Motor neuron (in vitro differentiated cells): ENCODE data around the gene CNN1. TPM values are rescaled to one million over a fixed set of nuclear protein-coding genes. Genes with fewer than 3 reads are reported as not detected.

ENCODE experiments used
- ATAC-seq, 8 experiments: fragments of 200-7000 bp; cut with Tn5 transposase; replicated peaks in 6 of 8; 2 replicates each; pipeline ENCODE4 v1.8.0; 2021; ENCODE audit warnings: mild to moderate bottlenecking in 8 of 8, moderate library complexity in 8 of 8
- H3K27ac ChIP-seq, 2 donors: fragments of 250-450 bp; sonication (Bioruptor Pico); 2 replicates each; pipeline ENCODE4 v1.9.0; 2021; ENCODE audit warnings: antibody characterized with exemption in 2 of 2, mild to moderate bottlenecking in 2 of 2, moderate library complexity in 1 of 2
- H3K4me1 ChIP-seq, 2 donors: fragments of 250-450 bp; sonication (Bioruptor Pico); replicated peaks in 1 of 2; 2 replicates each; pipeline ENCODE4 v1.6.1; 2021; ENCODE audit warnings: antibody characterized with exemption in 2 of 2, mild to moderate bottlenecking in 2 of 2, moderate library complexity in 1 of 2
- H3K4me3 ChIP-seq, 5 donors: fragments of 250-450 bp; sonication (Bioruptor Pico); 2 replicates each; pipeline ENCODE4 v1.9.0; 2021; ENCODE audit warnings: antibody characterized with exemption in 5 of 5, mild to moderate bottlenecking in 5 of 5, moderate library complexity in 4 of 5
- WGBS, 10 experiments: fragments of 450-650 bp; shearing (Covaris generic); methylation state at CpG; one replicate each; pipeline ENCODE4 v1.0.0; 2022; 5-methylcytosine and 5-hydroxymethylcytosine counted together
- in situ Hi-C, 9 experiments: fragments of 400-800 bp; cut with MboI; loops; one replicate each; pipeline ENCODE4 v1.15.0; 2021; ENCODE audit warnings: low sequenced_read_pairs in 9 of 9, low pct_unique_long_range_greater_than_20kb in 2 of 9; ENCODE audit not compliant: unreplicated experiment in 9 of 9
- total RNA-seq, 8 experiments: library from RNA; unstranded; fragments of 300-600 nt; gene quantifications; 2 replicates each; pipeline versions ENCODE4 v1.2.3 to v1.2.4, GENCODE V29; 2022

Gene CNN1
- total RNA-seq, 8 experiments from 2014 or later: 0.55 to 11.5 (median 1.6) TPM

GRCh38 chr19:11577451-11578257 lies 39.0 kb downstream of the CNN1 start, which contains the start of gene ACP5:
Gene ACP5 (minus strand): TSS chr19:11577645. CDS start chr19:11577317, 328 bp downstream.
- peak within 1 kb of the TSS; percentile 61 to 85 for H3K27ac ChIP-seq
- peak; percentile 31 to 86 (median 82) for ATAC-seq
- in situ Hi-C loops: no loop called here
- peak within 1 kb of the TSS in 2 of 5 donors; percentile 16 to 31 for H3K4me3 ChIP-seq
- WGBS, 10 experiments: 50 to 100% (median 87%) methylated on average over 1 to 5 of the region's 18 CpGs; no CpG with 5 or more reads in 4 of the 10 experiments
- peaks cover 26 to 29% of the 10 kb centered on the region in 2 donors for H3K4me1 ChIP-seq

- H3K4me3 ChIP-seq: peak overlapping the region in 1 of 5 donors; percentile 31
Measured at GRCh38 chr19:11578258-11579142, 39.8 kb downstream of the CNN1 start.

GRCh38 chr19:11580116-11580515 lies 41.5 kb downstream of the CNN1 start:
- H3K27ac ChIP-seq: no peak overlapping the region
- no peak for ATAC-seq
- H3K4me1 ChIP-seq: peaks cover 26 to 29% of the 10 kb centered on the region in 2 donors
- WGBS, 10 experiments: 12 to 100% (median 87%) methylated on average over 1 to 4 of the region's 4 CpGs; no CpG with 5 or more reads in 2 of the 10 experiments
- H3K4me3 ChIP-seq: no peak overlapping the region
- in situ Hi-C loops: no loop called here

More at GRCh38 chr19:11578258-11579142, 39.8 kb downstream of the CNN1 start:
- WGBS, 10 experiments: 40 to 56% (median 46%) methylated on average over 3 to 7 of the region's 62 CpGs; no CpG with 5 or more reads in 7 of the 10 experiments
- H3K4me1 ChIP-seq: peaks cover 26 to 29% of the 10 kb centered on the region in 2 donors
- in situ Hi-C loops: no loop called here
- ATAC-seq: peak; percentile 12 to 74 (median 62)
- H3K27ac ChIP-seq: peak overlapping the region; percentile 61 to 85

DNA sequence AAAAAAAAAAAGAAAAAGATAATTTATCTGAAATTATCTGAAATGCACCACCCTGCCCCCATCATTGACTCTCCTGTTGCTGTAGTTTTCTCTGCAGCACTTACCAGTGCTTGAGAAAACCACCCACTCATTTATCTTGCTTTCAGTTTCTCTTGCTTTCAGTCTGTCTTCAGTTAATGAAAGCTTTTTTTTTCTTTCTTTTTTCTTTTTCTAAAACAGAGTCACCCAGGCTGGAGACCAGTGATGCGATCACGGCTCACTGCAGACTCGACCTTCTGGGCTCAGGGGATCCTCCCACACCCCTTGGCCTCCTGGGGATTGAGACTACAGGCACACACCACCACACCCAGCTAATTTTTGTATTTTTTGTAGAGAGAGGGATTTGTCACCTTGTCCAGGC lies 43.1 kb downstream of the CNN1 start:
- 0 to 20% (median 11%) methylated on average over 1 to 3 of the region's 3 CpGs; no CpG with 5 or more reads in 3 of the 10 experiments for WGBS, 10 experiments
- Histone ChIP-seq H3K4me3 (no peak overlapping the region), H3K4me1 (peaks cover 26 to 29% of the 10 kb centered on the region in 2 donors), H3K27ac (no peak overlapping the region)
- peak in 7 of 8 experiments; percentile 5 to 66 (median 10) for ATAC-seq
- in situ Hi-C loops: no loop called here

- Histone ChIP-seq H3K4me1 (peaks cover 6 to 10% of the 10 kb centered on the region in 2 donors), H3K4me3 (no peak overlapping the region), H3K27ac (no peak overlapping the region)
- ATAC-seq: no peak
- 0 to 100% (median 62%) methylated on average over 1 to 3 of the region's 6 CpGs; no CpG with 5 or more reads in 2 of the 10 experiments for WGBS, 10 experiments
- in situ Hi-C loops: no loop called here
Measured at GRCh38 chr19:11586331-11586730, 47.7 kb downstream of the CNN1 start.

GRCh38 chr19:11587302-11587974 lies 48.8 kb downstream of the CNN1 start:
- in situ Hi-C loops: no loop called here
- ATAC-seq: peak; percentile 82 to 96 (median 84)
- Histone ChIP-seq H3K27ac (peak overlapping the region in 1 of 2 donors; percentile 35), H3K4me1 (peaks cover 0 to 4% of the 10 kb centered on the region in 2 donors), H3K4me3 (no peak overlapping the region)
- 0 to 90% (median 71%) methylated on average over 1 of the region's 7 CpGs; no CpG with 5 or more reads in 7 of the 10 experiments for WGBS, 10 experiments

GRCh38 chr19:11587975-11588631 lies 49.5 kb downstream of the CNN1 start:
- WGBS, 10 experiments: 10 to 95% (median 38%) methylated on average over 1 to 5 of the region's 13 CpGs; no CpG with 5 or more reads in 2 of the 10 experiments
- Histone ChIP-seq H3K27ac (peak overlapping the region in 1 of 2 donors; percentile 35), H3K4me1 (peaks cover 0 to 4% of the 10 kb centered on the region in 2 donors), H3K4me3 (no peak overlapping the region)
- ATAC-seq: peak in 4 of 8 experiments; percentile 47 to 55 (median 51)
- in situ Hi-C loops: no loop called here

DNA sequence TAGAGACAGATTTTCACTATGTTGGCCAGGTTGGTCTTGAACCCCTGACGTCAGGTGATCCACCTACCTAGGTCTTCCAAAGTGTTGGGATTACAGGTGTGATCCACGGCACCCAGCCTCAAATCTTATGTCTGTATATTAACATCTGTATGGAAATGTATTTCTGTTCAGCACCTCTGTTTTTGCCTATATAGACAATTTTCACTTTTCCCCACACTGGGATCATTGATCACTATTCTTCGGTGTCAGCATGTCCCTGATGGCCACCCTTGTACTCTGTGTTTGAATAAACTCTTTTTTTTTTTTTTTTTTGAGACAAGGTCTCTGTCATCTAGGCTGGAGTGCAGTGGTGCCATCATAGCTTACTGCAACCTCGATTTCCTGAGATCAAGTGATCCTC lies 55.4 kb downstream of the CNN1 start:
- Histone ChIP-seq H3K27ac (no peak overlapping the region), H3K4me1 (peaks cover 7 to 11% of the 10 kb centered on the region in 2 donors), H3K4me3 (no peak overlapping the region)
- in situ Hi-C loops: no loop called here
- 57 to 100% (median 84%) methylated on average over 1 to 3 of the region's 4 CpGs for WGBS, 10 experiments
- ATAC-seq: no peak

GRCh38 chr19:11596156-11596555 lies 57.5 kb downstream of the CNN1 start:
- 67 to 100% (median 93%) methylated on average over 1 to 8 of the region's 10 CpGs; no CpG with 5 or more reads in 1 of the 10 experiments for WGBS, 10 experiments
- in situ Hi-C loops: no loop called here
- peak overlapping the region in 1 of 2 donors; percentile 99 for H3K27ac ChIP-seq

DNA sequence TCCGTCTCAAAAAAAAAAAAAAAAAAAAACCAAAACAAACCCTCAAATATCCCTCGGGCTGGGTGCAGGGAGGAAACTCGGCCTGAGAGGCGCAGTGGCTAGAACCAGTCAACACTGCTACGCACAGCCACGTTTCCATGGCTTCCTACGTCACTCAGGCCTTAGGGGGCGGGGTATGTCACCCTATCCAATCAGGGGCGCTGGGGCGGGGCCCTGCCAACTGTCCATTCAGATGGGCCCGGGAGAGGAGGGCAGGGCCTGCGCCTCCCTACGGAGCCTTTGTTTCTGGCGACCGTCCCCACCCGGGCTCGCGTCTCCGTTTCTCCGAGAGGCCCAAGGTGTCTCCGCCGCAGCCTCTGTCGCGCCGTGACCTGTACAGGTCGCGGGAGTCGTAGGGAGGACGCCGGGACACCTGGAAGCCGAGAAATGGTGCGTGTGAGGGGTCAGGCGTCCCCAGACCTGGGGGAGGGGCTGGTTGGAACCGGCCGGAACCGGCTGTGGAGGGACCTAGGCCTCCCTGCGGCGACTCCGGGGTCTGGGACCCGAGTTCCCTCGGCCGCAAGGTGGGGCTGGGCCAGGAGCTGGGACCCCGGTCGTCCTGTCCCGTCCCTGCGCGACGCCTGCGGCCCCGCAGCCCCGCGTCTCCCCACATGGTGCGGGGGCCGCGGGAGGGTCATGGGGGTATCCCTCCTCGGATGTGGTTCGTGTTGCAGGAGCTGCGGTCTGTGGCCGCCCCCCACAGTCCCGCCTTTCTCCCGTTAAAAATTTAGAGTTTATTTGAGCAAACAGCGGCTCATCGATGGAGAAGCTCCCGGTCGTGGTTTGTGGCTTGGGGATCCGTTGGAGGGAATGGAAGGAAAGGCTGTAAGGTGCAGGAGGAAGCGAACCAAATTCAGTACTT lies 58.8 kb downstream of the CNN1 start, which contains the start of gene ZNF627:
TSS of gene ZNF627 (plus strand) at position 282 of the 901 bp plus-strand sequence. CDS start at position 427, 145 bp downstream.
- Histone ChIP-seq H3K27ac (peak within 1 kb of the TSS; percentile 99), H3K4me3 (peak within 1 kb of the TSS; percentile 65 to 99 (median 90)), H3K4me1 (peaks cover 7 to 17% of the 10 kb centered on the region in 2 donors)
- ATAC-seq: peak; percentile 96 to 99 (median 98)
- in situ Hi-C loops: no loop called here
- 0 to 7% (median 0%) methylated on average over 1 to 25 of the region's 67 CpGs; no CpG with 5 or more reads in 2 of the 10 experiments for WGBS, 10 experiments

More at GRCh38 chr19:11596156-11596555, 57.5 kb downstream of the CNN1 start:
- no peak overlapping the region for H3K4me3 ChIP-seq
- ATAC-seq: no peak
- peaks cover 7 to 17% of the 10 kb centered on the region in 2 donors for H3K4me1 ChIP-seq

GRCh38 chr19:11598103-11598483 lies 59.4 kb downstream of the CNN1 start:
- in situ Hi-C loops: no loop called here
- no peak for ATAC-seq
- Histone ChIP-seq H3K4me1 (peaks cover 7 to 17% of the 10 kb centered on the region in 2 donors), H3K4me3 (peak overlapping the region; percentile 65 to 99 (median 90)), H3K27ac (peak overlapping the region; percentile 99)
- 19 to 87% (median 59%) methylated on average over 3 to 10 of the region's 10 CpGs; no CpG with 5 or more reads in 1 of the 10 experiments for WGBS, 10 experiments
